Ammon's horn (tissue), 1 donor: ENCODE data around the gene VRTN.
A peak's percentile ranks its signal among the peaks of the same experiment; 100 is the strongest.
"Not testable (repeated sequence)": the region's sequence is repeated elsewhere in the genome, so short reads cannot be mapped to it uniquely, and the experiment has no call there.

ENCODE experiments used
- DNase-seq: peaks from one replicate; pipeline ENCODE4 v3.0.0-alpha.2; 2016; ENCODE audit warnings: low spot score

The VRTN gene

GRCh38 chr14:74348241-74348734, at the start of gene VRTN:
TSS of gene VRTN (plus strand) at chr14:74348471. CDS start at chr14:74356784, 8,313 bp downstream.
- DNase-seq: no peak

- DNase-seq: peak; percentile 34
Observed at GRCh38 chr14:74299061-74299545, 49.2 kb upstream of the VRTN start.

- no peak for DNase-seq
Observed at GRCh38 chr14:74301594-74302151, 46.6 kb upstream of the VRTN start.

- DNase-seq: peak; percentile 52
Observed at GRCh38 chr14:74302152-74302628, 46.1 kb upstream of the VRTN start.

- DNase-seq: peak; percentile 95
Observed at GRCh38 chr14:74302634-74303569, 45.4 kb upstream of the VRTN start, which contains the start of gene ABCD4. TSS of gene ABCD4 (minus strand) at chr14:74302934. CDS start at chr14:74302912, 22 bp downstream.

GRCh38 chr14:74308695-74309094, 39.6 kb upstream of the VRTN start:
- DNase-seq: no peak

GRCh38 chr14:74309125-74310022, 38.9 kb upstream of the VRTN start:
- DNase-seq: no peak

- no peak for DNase-seq
Observed at GRCh38 chr14:74312161-74312560, 36.1 kb upstream of the VRTN start.

- DNase-seq: no peak
Observed at GRCh38 chr14:74313601-74314000, 34.7 kb upstream of the VRTN start.

GRCh38 chr14:74314576-74314975, 33.7 kb upstream of the VRTN start:
- DNase-seq: no peak

- peak; percentile 8 for DNase-seq
Observed at GRCh38 chr14:74324931-74325361, 23.3 kb upstream of the VRTN start.

GRCh38 chr14:74325446-74325845, 22.8 kb upstream of the VRTN start:
- no peak for DNase-seq

- no peak for DNase-seq
Observed at GRCh38 chr14:74326369-74327152, 21.7 kb upstream of the VRTN start.

- not testable (repeated sequence) for DNase-seq
Observed at GRCh38 chr14:74329950-74330552, 18.2 kb upstream of the VRTN start.

GRCh38 chr14:74333909-74334308, 14.4 kb upstream of the VRTN start:
- no peak for DNase-seq

GRCh38 chr14:74346341-74346740, 1.9 kb upstream of the VRTN start:
- no peak for DNase-seq

- no peak for DNase-seq
Observed at GRCh38 chr14:74347097-74347794, 1.0 kb upstream of the VRTN start.

GRCh38 chr14:74347795-74348100, 523 bp upstream of the VRTN start:
- no peak for DNase-seq

GRCh38 chr14:74348735-74349463, 628 bp downstream of the VRTN start:
- no peak for DNase-seq
